A549 treated with CORT108297 at 1 μM for 4 hours (cell line): ENCODE results near the gene RBM39. TPM values are rescaled to one million over a fixed set of nuclear protein-coding genes. Genes with fewer than 3 reads are reported as not detected.

Source experiments
- total RNA-seq: library from RNA; stranded (reverse); fragments of 200-300 nt; extraction: Qiagen RNA extraction; gene quantifications from 5 replicates; pipeline ENCODE4 v1.2.3, GENCODE V29; 2022

Gene RBM39
- total RNA-seq: 162 to 215 TPM (median 183 TPM) in 5 replicates

GRCh38 chr20:35741892-35742740 lies at the start of gene RBM39:
RBM39 (minus strand) TSS chr20:35742260; CDS start chr20:35740874, 1,386 bp downstream.

GRCh38 chr20:35771689-35772562 lies 29.9 kb upstream of the RBM39 start, which contains the start of gene PHF20:
PHF20 (plus strand) TSS chr20:35772015; CDS start chr20:35801523, 29,508 bp downstream.

DNA sequence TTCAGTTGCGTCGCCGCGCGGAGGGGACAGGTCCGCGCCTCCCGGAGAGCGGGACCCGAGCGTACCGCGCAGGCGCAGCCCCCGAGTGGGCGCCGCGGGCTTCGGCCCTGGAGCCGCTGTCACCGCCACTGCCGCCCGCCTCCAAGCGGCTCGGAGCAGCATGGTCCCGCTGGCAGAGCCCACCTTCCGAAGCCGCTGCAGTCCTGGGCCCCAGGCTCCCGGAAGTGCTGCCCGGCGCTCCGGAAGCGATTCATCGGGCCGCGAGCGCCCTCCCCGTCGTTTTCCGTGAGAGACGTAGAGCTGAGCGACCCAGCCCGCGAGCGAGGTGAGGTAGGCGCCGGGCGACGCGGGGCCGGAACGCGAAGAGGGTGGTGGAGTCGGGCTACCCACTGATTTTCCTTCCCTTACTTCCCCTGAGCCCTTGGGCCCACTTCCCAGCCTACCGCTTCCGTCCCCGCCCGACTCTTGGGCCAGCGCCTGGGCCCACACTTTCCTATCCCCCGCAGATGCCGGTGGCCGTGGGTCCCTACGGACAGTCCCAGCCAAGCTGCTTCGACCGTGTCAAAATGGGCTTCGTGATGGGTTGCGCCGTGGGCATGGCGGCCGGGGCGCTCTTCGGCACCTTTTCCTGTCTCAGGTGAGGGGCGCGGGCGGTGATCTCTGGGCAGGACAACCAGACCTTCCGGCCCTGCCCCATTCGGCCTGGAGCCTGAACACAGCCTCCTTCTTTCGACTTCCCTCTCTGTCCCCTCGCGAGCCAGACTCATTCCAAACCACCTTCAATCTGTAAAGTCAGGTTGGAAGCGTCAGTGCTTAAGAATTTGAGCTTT lies 42.7 kb downstream of the RBM39 start, which contains the start of the genes NFS1 and ROMO1:
NFS1 (minus strand) TSS at position 226 of the 830 bp plus-strand sequence; CDS start at position 162, 64 bp downstream.
ROMO1 (plus strand) TSS at position 279 of the 830 bp plus-strand sequence; CDS start at position 507, 228 bp downstream.

GRCh38 chr20:35664466-35665206 lies 77.4 kb downstream of the RBM39 start, which contains the start of the genes CPNE1 and RBM12:
CPNE1 (minus strand) TSS chr20:35664900; CDS start chr20:35632923, 31,977 bp downstream.
RBM12 (minus strand) TSS chr20:35664900; CDS start chr20:35655322, 9,578 bp downstream.

Other genes with a start within 250 kb of the RBM39 start
- not detected in 5 replicates for gene C20orf173, start 212.6 kb downstream of the RBM39 start, total RNA-seq
- gene ERGIC3, start 200.2 kb downstream of the RBM39 start, total RNA-seq: 213 to 250 TPM (median 243 TPM) in 5 replicates
- gene SPAG4, start 126.4 kb downstream of the RBM39 start, total RNA-seq: 3.5 to 6.6 TPM (median 4.7 TPM) in 5 replicates
- gene CPNE1, start 77.4 kb downstream of the RBM39 start, total RNA-seq: 185 to 233 TPM (median 228 TPM) in 5 replicates
- 70.5 to 89.1 TPM (median 82.9 TPM) in 5 replicates for gene RBM12, start 77.4 kb downstream of the RBM39 start, total RNA-seq
- gene NFS1, start 42.9 kb downstream of the RBM39 start, total RNA-seq: 33.6 to 42.5 TPM (median 38.7 TPM) in 5 replicates
- gene ROMO1, start 42.9 kb downstream of the RBM39 start, total RNA-seq: 365 to 400 TPM (median 369 TPM) in 5 replicates
- 23.1 to 28.6 TPM (median 26.0 TPM) in 5 replicates for gene PHF20, start 29.8 kb upstream of the RBM39 start, total RNA-seq
- 69.2 to 106 TPM (median 99.3 TPM) in 5 replicates for gene SCAND1, start 212.2 kb upstream of the RBM39 start, total RNA-seq
- 4.8 to 6.5 TPM (median 5.8 TPM) in 5 replicates for gene CNBD2, start 226.3 kb upstream of the RBM39 start, total RNA-seq